Hematopoietic multipotent progenitor cell treated with erythropoietin and hydrocortisone succinate and interleukin-3 and kit ligand, for 4 days (in vitro differentiated cells): ENCODE data around the gene IZUMO4.
"Not testable (repeated sequence)": the region's sequence is repeated elsewhere in the genome, so short reads cannot be mapped to it uniquely, and the experiment has no call there.

ENCODE experiments used
- DNase-seq: peaks from one replicate; pipeline ENCODE4 v3.0.0-alpha.2; 2015

Gene IZUMO4

GRCh38 chr19:2129022-2129421 lies 32.3 kb downstream of the IZUMO4 start:
- DNase-seq = no peak

GRCh38 chr19:2129486-2129885 lies 32.8 kb downstream of the IZUMO4 start:
- no peak for DNase-seq

- no peak for DNase-seq
Observed at GRCh38 chr19:2129892-2130770, 33.4 kb downstream of the IZUMO4 start.

- DNase-seq = not testable (repeated sequence)
Observed at GRCh38 chr19:2131012-2131975, 34.6 kb downstream of the IZUMO4 start.

- DNase-seq = no peak
Observed at GRCh38 chr19:2132191-2132590, 35.5 kb downstream of the IZUMO4 start.

- no peak for DNase-seq
Observed at GRCh38 chr19:2132731-2133490, 36.2 kb downstream of the IZUMO4 start.

GRCh38 chr19:2135474-2136402 lies 39.0 kb downstream of the IZUMO4 start:
- DNase-seq = peak; percentile 47

- no peak for DNase-seq
Observed at GRCh38 chr19:2136796-2137195, 40.1 kb downstream of the IZUMO4 start.

- no peak for DNase-seq
Observed at GRCh38 chr19:2138061-2138728, 41.5 kb downstream of the IZUMO4 start.

GRCh38 chr19:2139385-2140137 lies 42.8 kb downstream of the IZUMO4 start:
- no peak for DNase-seq

- DNase-seq = no peak
Observed at GRCh38 chr19:2140138-2140569, 43.4 kb downstream of the IZUMO4 start.

- no peak for DNase-seq
Observed at GRCh38 chr19:2142173-2142829, 45.6 kb downstream of the IZUMO4 start.

GRCh38 chr19:2144190-2144589 lies 47.5 kb downstream of the IZUMO4 start:
- DNase-seq = no peak

- no peak for DNase-seq
Observed at GRCh38 chr19:2145831-2146241, 49.1 kb downstream of the IZUMO4 start.

GRCh38 chr19:2148482-2149135 lies 51.9 kb downstream of the IZUMO4 start:
- no peak for DNase-seq
